GM23338 (cell line): ENCODE measurements around the gene SMOC1. TPM values are rescaled to one million over a fixed set of nuclear protein-coding genes. Genes with fewer than 3 reads are reported as not detected.

Experiments used
- ATAC-seq: fragments of 200-7000 bp; cut with Tn5 transposase; 3 replicates; pipeline ENCODE4 v1.9.1; 2020
- DNase-seq: peaks from one replicate; pipeline ENCODE4 v3.0.0-alpha.2; 2015; ENCODE audit warnings: low spot score
- H2AFZ ChIP-seq: fragments of 200-600 bp; sonication (generic); 2 replicates; pipeline ENCODE4 v1.8.0; 2016; ENCODE audit warnings: antibody characterized with exemption, mild to moderate bottlenecking, moderate library complexity
- H3F3A ChIP-seq: fragments of 200-600 bp; sonication (generic); replicated peaks from 2 replicates; pipeline ENCODE4 v1.8.0; 2017; ENCODE audit warnings: antibody characterized with exemption, mixed run types, low read depth
- H3K27ac ChIP-seq: fragments of 200-600 bp; sonication (generic); 2 replicates; pipeline ENCODE4 v1.6.1; 2016; ENCODE audit warnings: low read depth
- H3K27me3 ChIP-seq: fragments of 200-600 bp; sonication (generic); 2 replicates; pipeline ENCODE4 v1.8.0; 2016; ENCODE audit warnings: mild to moderate bottlenecking, mixed run types, moderate library complexity; ENCODE audit not compliant: insufficient read depth
- H3K36me3 ChIP-seq: fragments of 200-600 bp; sonication (generic); 2 replicates; pipeline ENCODE4 v1.8.0; 2016; ENCODE audit warnings: mild to moderate bottlenecking; ENCODE audit not compliant: insufficient read depth
- H3K4me1 ChIP-seq: fragments of 200-600 bp; sonication (generic); 2 replicates; pipeline ENCODE4 v1.8.0; 2016; ENCODE audit warnings: mild to moderate bottlenecking, moderate library complexity; ENCODE audit not compliant: insufficient read depth
- H3K4me2 ChIP-seq: fragments of 200-600 bp; sonication (generic); 2 replicates; pipeline ENCODE4 v1.7.1; 2017; ENCODE audit warnings: mixed run types
- H3K4me3 ChIP-seq: fragments of 200-600 bp; sonication (generic); 2 replicates; pipeline ENCODE4 v1.6.1; 2016; ENCODE audit warnings: mixed run types
- H3K79me2 ChIP-seq: fragments of 200-600 bp; sonication (generic); replicated peaks from 2 replicates; pipeline ENCODE4 v1.8.0; 2017; ENCODE audit warnings: mild to moderate bottlenecking; ENCODE audit not compliant: insufficient read depth
- H3K9me2 ChIP-seq: fragments of 200-600 bp; sonication (generic); 2 replicates; pipeline ENCODE4 v1.8.0; 2017; ENCODE audit not compliant: insufficient read depth
- H4K20me1 ChIP-seq: fragments of 200-600 bp; sonication (generic); replicated peaks from 2 replicates; pipeline ENCODE4 v1.8.0; 2017; ENCODE audit warnings: mild to moderate bottlenecking; ENCODE audit not compliant: insufficient read depth
- H3K27ac Mint-ChIP-seq: 2 replicates; pipeline ENCODE4 v1.8.0; 2020; ENCODE audit warnings: inconsistent platforms, mild to moderate bottlenecking, moderate library complexity, mixed read lengths
- H3K27me3 Mint-ChIP-seq: 3 replicates; pipeline ENCODE4 v1.8.0; 2022; ENCODE audit warnings: low read depth, mild to moderate bottlenecking, moderate library complexity, mixed read lengths, inconsistent platforms; ENCODE audit not compliant: insufficient read depth, poor library complexity
- H3K36me3 Mint-ChIP-seq: 3 replicates; pipeline ENCODE4 v1.8.0; 2021; ENCODE audit warnings: low read depth, mild to moderate bottlenecking, inconsistent platforms, moderate library complexity, mixed read lengths
- H3K4me1 Mint-ChIP-seq: 3 replicates; pipeline ENCODE4 v1.8.0; 2020; ENCODE audit warnings: mild to moderate bottlenecking, inconsistent platforms, mixed read lengths
- H3K4me3 Mint-ChIP-seq: 3 replicates; pipeline ENCODE4 v1.8.0; 2021; ENCODE audit warnings: moderate library complexity, mild to moderate bottlenecking, inconsistent platforms, mixed read lengths
- H3K9me3 Mint-ChIP-seq: 3 replicates; pipeline ENCODE4 v1.8.0; 2020; ENCODE audit warnings: moderate library complexity, mild to moderate bottlenecking, inconsistent platforms, mixed read lengths
- CTCF ChIP-seq, 2 experiments: fragments of 200-600 bp in 1 of 2; sonication (generic) in 1 of 2; conservative IDR thresholded peaks; 2 replicates each; pipeline versions ENCODE4 v1.5.1 to v1.6.1; 2016 to 2017; ENCODE audit warnings: antibody characterized with exemption in 2 of 2, low read depth in 2 of 2, mild to moderate bottlenecking in 2 of 2, moderate library complexity in 1 of 2
- ETS1 ChIP-seq: IDR thresholded peaks from 2 replicates; pipeline ENCODE4 v1.6.1; 2016; ENCODE audit warnings: antibody characterized with exemption
- EZH2 ChIP-seq: fragments of 200-600 bp; sonication (generic); IDR thresholded peaks from one replicate; pipeline ENCODE4 v1.8.0; 2017; ENCODE audit warnings: antibody characterized with exemption, mild to moderate bottlenecking, low read depth; ENCODE audit not compliant: unreplicated experiment
- EZH2phosphoT487 ChIP-seq: fragments of 200-600 bp; sonication (generic); IDR thresholded peaks from one replicate; pipeline ENCODE4 v1.8.1; 2018; ENCODE audit warnings: antibody characterized with exemption; ENCODE audit not compliant: unreplicated experiment
- JUNB ChIP-seq: IDR thresholded peaks from one replicate; pipeline ENCODE4 v1.6.1; 2016; ENCODE audit warnings: antibody characterized with exemption; ENCODE audit not compliant: unreplicated experiment
- ZNF114 ChIP-seq: fragments of 250-450 bp; sonication (Bioruptor Pico); IDR thresholded peaks from 2 replicates; pipeline ENCODE4 v1.5.0; 2020; ENCODE audit warnings: mild to moderate bottlenecking, moderate library complexity
- ZNF462 ChIP-seq: fragments of 250-450 bp; sonication (Bioruptor Pico); IDR thresholded peaks from 2 replicates; pipeline ENCODE4 v1.5.0; 2020; ENCODE audit warnings: mild to moderate bottlenecking, moderate library complexity
- polyA plus RNA-seq: library from polyadenylated mRNA; unstranded; fragments of >200 nt; fragmentation: Nextera tagmentation; extraction: Ambion mirVana; gene quantifications from 2 replicates; pipeline ENCODE4 v1.2.1, GENCODE V29; 2016
- total RNA-seq: library from RNA; depleted of rRNA; stranded (reverse); fragments of >200 nt; shearing (Covaris generic); gene quantifications from 2 replicates; pipeline ENCODE4 v1.2.3, GENCODE V29; 2014

SMOC1 gene
- total and polyA plus RNA-seq, 2 experiments from 2014 or later, result 0.79 to 1.6 TPM

- TF ChIP-seq ZNF114, result no peak
- TF ChIP-seq EZH2phosphoT487, result no peak
These were observed at the start of gene SMOC1 (continued) for GRCh38 chr14:69879175-69880043.

GRCh38 chr14:69838881-69839416 lies 40.3 kb upstream of the SMOC1 start:
- H3K27ac Mint-ChIP-seq, result no peak overlapping the region
- H3K27me3 Mint-ChIP-seq, result peaks cover 2% of the 10 kb centered on the region

More at GRCh38 chr14:69838881-69839416, 40.3 kb upstream of the SMOC1 start:
- no peak overlapping the region for H3K4me3 ChIP-seq
- peaks cover 6% of the 10 kb centered on the region; the same call in 1 of the 2 replicates for H3K4me1 ChIP-seq
- H3K79me2 ChIP-seq, result no peaks in the 10 kb centered on the region
- no peak overlapping the region for H3K27ac ChIP-seq
- Mint-ChIP-seq H3K4me1 (no peaks in the 10 kb centered on the region), H3K9me3 (no peaks in the 10 kb centered on the region), H3K36me3 (no peaks in the 10 kb centered on the region), H3K4me3 (no peak overlapping the region)
- ATAC-seq, result no peak
- DNase-seq, result no peak
- H3K9me2 ChIP-seq, result no peaks in the 10 kb centered on the region
- H3K27me3 ChIP-seq, result no peaks in the 10 kb centered on the region
- no peaks in the 10 kb centered on the region for H3K36me3 ChIP-seq
- H4K20me1 ChIP-seq, result no peaks in the 10 kb centered on the region
- TF ChIP-seq ETS1, result no peak
- TF ChIP-seq ZNF462, result no peak
- TF ChIP-seq CTCF (conservative IDR thresholded peaks at IDR 0.05; ENCODE audit: low read depth in 2 of 2), result no peak
- no peak for TF ChIP-seq JUNB
- TF ChIP-seq EZH2, result no peak
- H2AFZ ChIP-seq, result no peak overlapping the region
- H3K4me2 ChIP-seq, result no peak overlapping the region
- no peaks in the 10 kb centered on the region for H3F3A ChIP-seq
